ENCODE measurements around the gene BRSK1. TPM values are rescaled to one million over a fixed set of nuclear protein-coding genes. Genes with fewer than 3 reads are reported as not detected.

BRSK1 gene
- total and polyA plus RNA-seq, 2 of the 13 experiments (the other 11 are each of a cell fraction or from before 2014, with no cell fraction given), result 0.18 to 1.2 TPM

DNA sequence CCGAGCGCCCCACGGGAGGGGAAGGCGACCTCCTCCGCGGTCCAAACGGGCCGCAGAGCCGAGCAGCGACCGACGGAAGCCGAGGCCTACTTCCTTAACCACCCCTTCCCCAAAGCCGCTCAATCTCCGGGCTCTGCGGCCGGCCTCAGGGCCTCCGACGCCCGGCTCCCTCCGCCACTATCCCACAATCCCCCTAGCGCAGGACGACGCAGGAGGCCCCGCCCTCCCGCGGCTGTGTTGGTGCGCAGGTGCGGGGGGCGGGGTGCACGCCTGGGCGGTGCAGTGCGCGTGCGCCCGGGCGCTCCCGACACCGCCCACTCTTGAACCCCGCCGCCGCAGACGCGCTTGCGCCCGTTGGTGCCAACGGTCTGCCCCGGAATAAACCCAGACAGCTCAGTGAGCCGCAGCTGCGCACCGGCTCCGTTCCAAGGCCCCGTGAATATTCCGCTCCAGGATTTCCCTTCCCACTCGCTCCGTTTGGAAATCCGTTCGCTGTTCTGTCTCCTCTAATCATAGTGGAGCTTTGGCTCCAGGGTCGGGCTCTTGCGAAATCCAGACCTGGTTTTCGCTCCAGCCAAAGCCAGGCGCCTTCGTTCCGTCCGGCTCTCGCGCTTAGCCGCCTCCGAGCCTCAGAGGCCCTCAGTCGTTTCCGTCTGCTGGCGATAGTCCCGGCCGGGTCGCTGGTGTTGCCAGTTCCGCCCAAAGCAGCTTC lies 24.8 kb upstream of the BRSK1 start, which contains the start of gene PPP6R1 (continued):
- peak; percentile 81 for TF ChIP-seq RBM39 (IDR thresholded peaks at IDR 0.05; ENCODE audit: low read depth, low read length, poor library complexity, severe bottlenecking)
- peak; percentile 94 for TF ChIP-seq ATF2 (CRISPR knock-in tag; IDR thresholded peaks at IDR 0.05)
- peak; percentile 78; the same call in 1 of the 2 replicates for TF ChIP-seq NFKB2 (CRISPR knock-in tag; IDR thresholded peaks at IDR 0.05; ENCODE audit: borderline replicate concordance)
- 0 out of 2 replicates have a peak, but pooled peaks have one; percentile 51 for TF ChIP-seq TMF1 (CRISPR knock-in tag; IDR thresholded peaks at IDR 0.05; ENCODE audit: low read depth)
- no peak for TF ChIP-seq ATAD3A (CRISPR knock-in tag; IDR thresholded peaks at IDR 0.05)
- peak; percentile 68 for TF ChIP-seq SIN3B (IDR thresholded peaks at IDR 0.05; ENCODE audit: low read length)
- TF ChIP-seq RNF219 (CRISPR knock-in tag; IDR thresholded peaks at IDR 0.05), result no peak
- TF ChIP-seq ZSCAN31 (CRISPR knock-in tag; IDR thresholded peaks at IDR 0.05; ENCODE audit: low read depth), result peak; percentile 55; the same call in 1 of the 2 replicates
- TF ChIP-seq KDM2A (CRISPR knock-in tag; IDR thresholded peaks at IDR 0.05; ENCODE audit: borderline replicate concordance, low read depth), result peak; percentile 85
- peak; percentile 75; the same call in 1 of the 2 replicates for TF ChIP-seq TP53 (CRISPR knock-in tag; conservative IDR thresholded peaks at IDR 0.05)
- no peak for TF ChIP-seq ZIK1 (CRISPR knock-in tag; IDR thresholded peaks at IDR 0.05; ENCODE audit: borderline replicate concordance, low read depth)
- no peak for TF ChIP-seq CENPBD1 (CRISPR knock-in tag; IDR thresholded peaks at IDR 0.05; ENCODE audit: borderline replicate concordance, low read depth)
- TF ChIP-seq CENPX (CRISPR knock-in tag; IDR thresholded peaks at IDR 0.05), result no peak
- TF ChIP-seq ZNF788 (CRISPR knock-in tag; IDR thresholded peaks at IDR 0.05; ENCODE audit: borderline replicate concordance), result peak; percentile 87; the same call in 1 of the 2 replicates
- peak; percentile 86 for TF ChIP-seq PAXIP1 (CRISPR knock-in tag; conservative IDR thresholded peaks at IDR 0.05)
- TF ChIP-seq ZNF816 (CRISPR knock-in tag; IDR thresholded peaks at IDR 0.05; ENCODE audit: borderline replicate concordance), result no peak; the same call in 1 of the 2 replicates
- TF ChIP-seq, protein P1, sequence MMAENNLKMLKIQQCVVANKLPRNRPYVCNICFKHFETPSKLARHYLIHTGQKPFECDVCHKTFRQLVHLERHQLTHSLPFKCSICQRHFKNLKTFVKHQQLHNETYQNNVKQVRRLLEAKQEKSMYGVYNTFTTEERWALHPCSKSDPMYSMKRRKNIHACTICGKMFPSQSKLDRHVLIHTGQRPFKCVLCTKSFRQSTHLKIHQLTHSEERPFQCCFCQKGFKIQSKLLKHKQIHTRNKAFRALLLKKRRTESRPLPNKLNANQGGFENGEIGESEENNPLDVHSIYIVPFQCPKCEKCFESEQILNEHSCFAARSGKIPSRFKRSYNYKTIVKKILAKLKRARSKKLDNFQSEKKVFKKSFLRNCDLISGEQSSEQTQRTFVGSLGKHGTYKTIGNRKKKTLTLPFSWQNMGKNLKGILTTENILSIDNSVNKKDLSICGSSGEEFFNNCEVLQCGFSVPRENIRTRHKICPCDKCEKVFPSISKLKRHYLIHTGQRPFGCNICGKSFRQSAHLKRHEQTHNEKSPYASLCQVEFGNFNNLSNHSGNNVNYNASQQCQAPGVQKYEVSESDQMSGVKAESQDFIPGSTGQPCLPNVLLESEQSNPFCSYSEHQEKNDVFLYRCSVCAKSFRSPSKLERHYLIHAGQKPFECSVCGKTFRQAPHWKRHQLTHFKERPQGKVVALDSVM (CRISPR knock-in tag; IDR thresholded peaks at IDR 0.05), result no peak
- peak; percentile 78 for TF ChIP-seq ASH2L (IDR thresholded peaks at IDR 0.05; ENCODE audit: insufficient read length, low read depth, low read length)
